DND-41 (cell line): Measurements from ENCODE around the gene CYP3A7.
"Not testable (repeated sequence)": the region's sequence is repeated elsewhere in the genome, so short reads cannot be mapped to it uniquely, and the experiment has no call there.

ENCODE experiments used
- EZH2 ChIP-seq: IDR thresholded peaks from 3 replicates; pipeline ENCODE4 v1.6.1; 2012; ENCODE audit warnings: borderline replicate concordance, low read depth, mild to moderate bottlenecking, moderate library complexity, low read length, inconsistent platforms; ENCODE audit not compliant: severe bottlenecking
- TF ChIP-seq, protein P1 (sequence below): IDR thresholded peaks from 2 replicates; pipeline ENCODE4 v1.5.1; 2012; ENCODE audit warnings: borderline replicate concordance, low read length, moderate library complexity, mild to moderate bottlenecking; ENCODE audit not compliant: poor library complexity, severe bottlenecking; ENCODE audit errors: extremely low read depth

DNA sequence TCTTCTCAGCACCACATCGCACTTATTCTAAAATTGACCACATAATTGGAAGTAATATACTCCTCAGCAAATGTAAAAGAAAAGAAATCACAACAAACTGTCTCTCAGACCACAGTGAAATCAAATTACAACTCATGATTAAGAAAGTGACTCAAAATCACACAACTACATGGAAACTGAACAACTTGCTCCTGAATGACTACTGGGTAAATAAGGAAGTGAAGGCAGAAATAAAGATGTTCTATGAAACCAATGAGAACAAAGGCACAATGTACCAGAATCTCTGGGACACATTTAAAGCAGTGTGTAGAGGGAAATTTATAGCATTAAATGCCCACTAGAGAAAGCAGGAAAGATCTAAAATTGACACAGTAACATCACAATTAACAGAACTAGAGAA, 38.4 kb upstream of the CYP3A7 start:
- TF ChIP-seq, protein P1, sequence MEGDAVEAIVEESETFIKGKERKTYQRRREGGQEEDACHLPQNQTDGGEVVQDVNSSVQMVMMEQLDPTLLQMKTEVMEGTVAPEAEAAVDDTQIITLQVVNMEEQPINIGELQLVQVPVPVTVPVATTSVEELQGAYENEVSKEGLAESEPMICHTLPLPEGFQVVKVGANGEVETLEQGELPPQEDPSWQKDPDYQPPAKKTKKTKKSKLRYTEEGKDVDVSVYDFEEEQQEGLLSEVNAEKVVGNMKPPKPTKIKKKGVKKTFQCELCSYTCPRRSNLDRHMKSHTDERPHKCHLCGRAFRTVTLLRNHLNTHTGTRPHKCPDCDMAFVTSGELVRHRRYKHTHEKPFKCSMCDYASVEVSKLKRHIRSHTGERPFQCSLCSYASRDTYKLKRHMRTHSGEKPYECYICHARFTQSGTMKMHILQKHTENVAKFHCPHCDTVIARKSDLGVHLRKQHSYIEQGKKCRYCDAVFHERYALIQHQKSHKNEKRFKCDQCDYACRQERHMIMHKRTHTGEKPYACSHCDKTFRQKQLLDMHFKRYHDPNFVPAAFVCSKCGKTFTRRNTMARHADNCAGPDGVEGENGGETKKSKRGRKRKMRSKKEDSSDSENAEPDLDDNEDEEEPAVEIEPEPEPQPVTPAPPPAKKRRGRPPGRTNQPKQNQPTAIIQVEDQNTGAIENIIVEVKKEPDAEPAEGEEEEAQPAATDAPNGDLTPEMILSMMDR: not testable (repeated sequence)
- not testable (repeated sequence) for TF ChIP-seq EZH2
